HUES64 (cell line): ENCODE data around the gene FOXI2.

Source experiments
- H3K27ac ChIP-seq: 2 replicates; pipeline ENCODE4 v1.7.0; 2013; ENCODE audit warnings: low read depth, low read length, inconsistent platforms
- H3K27me3 ChIP-seq: 2 replicates; pipeline ENCODE4 v1.6.1; 2013; ENCODE audit warnings: mild to moderate bottlenecking, low read length; ENCODE audit not compliant: insufficient read depth
- H3K36me3 ChIP-seq: 2 replicates; pipeline ENCODE4 v1.6.1; 2013; ENCODE audit warnings: mild to moderate bottlenecking, low read length; ENCODE audit not compliant: insufficient read depth
- H3K4me1 ChIP-seq: 2 replicates; pipeline ENCODE4 v1.6.1; 2013; ENCODE audit warnings: mild to moderate bottlenecking, low read length, moderate library complexity; ENCODE audit not compliant: insufficient read depth
- H3K4me3 ChIP-seq: 2 replicates; pipeline ENCODE4 v1.5.1; 2013; ENCODE audit warnings: mild to moderate bottlenecking, low read length, moderate library complexity
- H3K9ac ChIP-seq: 2 replicates; pipeline ENCODE4 v1.6.1; 2013; ENCODE audit warnings: mild to moderate bottlenecking, low read depth, low read length
- H3K9me3 ChIP-seq: 2 replicates; pipeline ENCODE4 v1.6.1; 2013; ENCODE audit warnings: low read depth, low read length; ENCODE audit not compliant: insufficient read depth
- WGBS: fragments of 150-250, 120-280 bp; methylation state at CpG from one replicate; pipeline ENCODE4 v1.1.7; 2013; ENCODE audit warnings: missing lambda C conversion rate; 5-methylcytosine and 5-hydroxymethylcytosine counted together

Gene FOXI2

DNA sequence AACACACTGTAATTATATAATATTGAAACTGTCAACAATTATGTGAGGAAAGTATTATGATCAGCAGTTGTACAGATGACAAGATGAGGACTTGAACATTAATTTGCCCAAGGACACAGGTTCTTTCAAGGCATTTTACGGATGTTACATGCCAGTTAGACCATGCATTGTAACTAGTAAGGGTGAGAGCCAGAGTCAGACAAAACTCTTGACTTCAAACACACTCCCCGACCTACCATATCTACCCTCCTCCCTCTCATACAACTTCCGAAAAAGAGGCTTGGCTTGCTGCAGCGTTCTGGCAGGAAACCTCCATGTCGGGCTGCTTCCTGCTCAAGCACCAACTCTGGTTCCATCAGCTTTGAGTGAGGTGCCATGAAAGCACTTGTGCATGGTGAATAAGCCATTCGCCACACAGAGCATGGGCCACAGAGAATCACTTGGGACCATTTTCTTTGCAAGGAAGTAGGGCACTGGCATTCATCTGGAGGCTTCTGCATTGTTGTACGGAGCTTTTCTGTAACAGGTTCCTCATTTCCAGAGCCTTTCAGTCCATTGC, 53.2 kb downstream of the FOXI2 start:
- H3K9ac ChIP-seq: 0 out of 2 replicates have a peak overlapping the region, but pooled peaks have one; percentile 9

More for the DNA sequence above, 53.2 kb downstream of the FOXI2 start:
- no peaks in the 10 kb centered on the region; the same call in 1 of the 2 replicates for H3K4me1 ChIP-seq
- H3K9me3 ChIP-seq: no peaks in the 10 kb centered on the region
- no peaks in the 10 kb centered on the region for H3K36me3 ChIP-seq
- H3K4me3 ChIP-seq: no peak overlapping the region
- no peak overlapping the region for H3K27ac ChIP-seq
- no peaks in the 10 kb centered on the region for H3K27me3 ChIP-seq
- 81% methylated on average over 7 of the region's 7 CpGs for WGBS
